SK-N-SH (cell line): ENCODE results near the gene GMNN. TPM values are rescaled to one million over a fixed set of nuclear protein-coding genes. Genes with fewer than 3 reads are reported as not detected.

Source experiments
- CTCF ChIA-PET: fragments of 300-600, 350-600 bp; formaldehyde crosslinking; extraction: SDS; loops from one replicate; lab custom pipeline; 2021; lab: Yijun Ruan, JAX
- POLR2A ChIA-PET: fragments of 350-600 bp; sonication (Branson Sonifier 250); formaldehyde crosslinking; extraction: SDS; loops from one replicate; lab custom pipeline; 2020; ENCODE audit warnings: antibody characterized with exemption, inconsistent platforms; lab: Yijun Ruan, JAX
- DNase-seq: peaks from one replicate; pipeline ENCODE4 v3.0.0; 2012
- H2AFZ ChIP-seq: fragments of 200-600 bp; sonication (generic); 2 replicates; pipeline ENCODE4 v1.8.1; 2016; ENCODE audit warnings: antibody characterized with exemption, mild to moderate bottlenecking, low read depth
- H3F3A ChIP-seq: fragments of 200-600 bp; sonication (generic); replicated peaks from 2 replicates; pipeline ENCODE3; 2016; ENCODE audit warnings: antibody characterized with exemption, mild to moderate bottlenecking; ENCODE audit not compliant: insufficient read depth
- H3K27ac ChIP-seq, 2 experiments: fragments of 200-500 bp in 1 of 2; fragments of 200-600 bp in 1 of 2; sonication (Bioruptor generic) in 1 of 2; sonication (generic), shearing (Covaris generic) in 1 of 2; 2 replicates each; pipeline versions ENCODE4 v1.5.1 to v1.6.1; 2014 to 2016; ENCODE audit warnings: low read depth in 2 of 2, inconsistent platforms in 1 of 2, low read length in 1 of 2, mild to moderate bottlenecking in 1 of 2, mixed read lengths in 1 of 2
- H3K27me3 ChIP-seq: fragments of 200-600 bp; sonication (generic), shearing (Covaris generic); 2 replicates; pipeline ENCODE4 v1.6.1; 2016; ENCODE audit warnings: mixed run types; ENCODE audit not compliant: insufficient read depth
- H3K36me3 ChIP-seq, 2 experiments: fragments of 200-500 bp in 1 of 2; fragments of 200-600 bp in 1 of 2; sonication (Bioruptor generic) in 1 of 2; sonication (generic) in 1 of 2; replicated peaks in 1 of 2; 2 replicates each; pipeline versions ENCODE3 to v1.5.1; 2014 to 2016; ENCODE audit warnings: low read length in 1 of 2, mild to moderate bottlenecking in 1 of 2; ENCODE audit not compliant: insufficient read depth in 2 of 2, control insufficient read depth in 1 of 2
- H3K4me1 ChIP-seq, 2 experiments: fragments of 200-500 bp in 1 of 2; fragments of 200-600 bp in 1 of 2; sonication (Bioruptor generic) in 1 of 2; sonication (generic), shearing (Covaris generic) in 1 of 2; 2 replicates each; pipeline versions ENCODE4 v1.5.1 to v1.6.1; 2014 to 2016; ENCODE audit warnings: low read depth in 1 of 2, low read length in 1 of 2, mixed run types in 1 of 2; ENCODE audit not compliant: insufficient read depth in 2 of 2, control insufficient read depth in 1 of 2
- H3K4me2 ChIP-seq: fragments of 200-600 bp; sonication (generic), shearing (Covaris generic); 2 replicates; pipeline ENCODE4 v1.6.1; 2017; ENCODE audit warnings: mixed run types
- H3K4me3 ChIP-seq, 2 experiments: fragments of 200-500 bp in 1 of 2; fragments of 200-600 bp in 1 of 2; sonication (Bioruptor generic) in 1 of 2; sonication (generic), shearing (Covaris generic) in 1 of 2; 2 replicates each; pipeline versions ENCODE4 v1.5.1 to v1.8.1; 2014 to 2016; ENCODE audit warnings: low read depth in 2 of 2, inconsistent platforms in 1 of 2, low read length in 1 of 2, mild to moderate bottlenecking in 1 of 2, mixed read lengths in 1 of 2, moderate library complexity in 1 of 2
- H3K79me2 ChIP-seq: fragments of 200-600 bp; sonication (generic); 2 replicates; pipeline ENCODE4 v1.8.1; 2017; ENCODE audit warnings: mild to moderate bottlenecking; ENCODE audit not compliant: insufficient read depth
- H3K9ac ChIP-seq: fragments of 200-600 bp; sonication (generic); 2 replicates; pipeline ENCODE4 v1.6.1; 2017; ENCODE audit warnings: mixed run types
- H3K9me2 ChIP-seq: fragments of 200-600 bp; sonication (generic); 2 replicates; pipeline ENCODE4 v1.6.1; 2017; ENCODE audit warnings: mixed run types
- H3K9me3 ChIP-seq: fragments of 200-600 bp; sonication (generic); 2 replicates; pipeline ENCODE4 v1.6.1; 2017; ENCODE audit warnings: mixed run types, mild to moderate bottlenecking, moderate library complexity
- H4K20me1 ChIP-seq: fragments of 200-600 bp; sonication (generic); 2 replicates; pipeline ENCODE4 v1.6.1; 2017; ENCODE audit warnings: mild to moderate bottlenecking, mixed run types; ENCODE audit not compliant: insufficient read depth
- EP300 ChIP-seq, 2 experiments: IDR thresholded peaks; 2 replicates each; pipeline versions ENCODE4 v1.4.0 to v1.6.1; 2012; ENCODE audit warnings: borderline replicate concordance in 1 of 2, low read depth in 1 of 2, low read length in 1 of 2
- MEF2A ChIP-seq: IDR thresholded peaks from 2 replicates; pipeline ENCODE4 v1.4.0; 2012; ENCODE audit warnings: low read depth, borderline replicate concordance
- NRF1 ChIP-seq: IDR thresholded peaks from 2 replicates; pipeline ENCODE4 v1.6.1; 2012; ENCODE audit warnings: low read depth, mild to moderate bottlenecking, low read length
- PBX3 ChIP-seq: IDR thresholded peaks from 2 replicates; pipeline ENCODE4; 2012
- POLR2AphosphoS5 ChIP-seq: IDR thresholded peaks from 2 replicates; pipeline ENCODE4 v1.6.1; 2012; ENCODE audit warnings: low read depth, low read length
- RCOR1 ChIP-seq: fragments of 150-350 bp; IDR thresholded peaks from 2 replicates; pipeline ENCODE4 v1.6.1; 2017; ENCODE audit warnings: antibody characterized with exemption, low read length
- SIN3A ChIP-seq: IDR thresholded peaks from 2 replicates; pipeline ENCODE4 v1.6.1; 2012; ENCODE audit warnings: low read depth, mild to moderate bottlenecking, low read length, moderate library complexity, borderline replicate concordance
- TCF12 ChIP-seq: IDR thresholded peaks from 2 replicates; pipeline ENCODE4 v1.4.0; 2012
- YY1 ChIP-seq: IDR thresholded peaks from 2 replicates; pipeline ENCODE4 v1.4.0; 2012; ENCODE audit warnings: low read depth, mild to moderate bottlenecking
- WGBS: methylation state at CpG from one replicate; pipeline ENCODE4 v1.1.6; 2017; ENCODE audit warnings: low lambda C conversion rate; 5-methylcytosine and 5-hydroxymethylcytosine counted together
- polyA plus RNA-seq, 3 experiments: library from polyadenylated mRNA; depleted of rRNA; stranded (reverse); fragments of >200 nt; gene quantifications; 2 replicates each; pipeline ENCODE4 v1.2.3, GENCODE V29; 2012
- TF ChIP-seq, protein P1 (sequence below): IDR thresholded peaks from 2 replicates; pipeline ENCODE4 v1.6.1; 2012; ENCODE audit warnings: mild to moderate bottlenecking, low read depth, low read length, moderate library complexity
- TF ChIP-seq, protein P2 (sequence below): fragments of 150-350 bp; IDR thresholded peaks from 2 replicates; pipeline ENCODE4 v1.6.1; 2017; ENCODE audit warnings: antibody characterized with exemption, low read length, low read depth, borderline replicate concordance

GMNN gene
- polyA plus RNA-seq, 1 of the 3 experiments (the other 2 are of a cell fraction), result 16.8 TPM

- H3K4me1 ChIP-seq, result peaks cover 0 to 3% of the 10 kb centered on the region in 2 experiments; a peak in 1 of 4 replicates
- H3F3A ChIP-seq, result peaks cover 4% of the 10 kb centered on the region
- ChIA-PET CTCF (interaction anchor here (0.9 to 1.0 kb wide), 2 partner anchors 23 to 31 kb away, joined by 3 read pairs; no protein-coding TSS in a partner anchor), POLR2A (no interaction called here)
- H2AFZ ChIP-seq, result no peak within 1 kb of the TSS
- WGBS, result 94% methylated on average over 13 of the region's 13 CpGs
- H3K4me2 ChIP-seq, result no peak within 1 kb of the TSS
- no peaks in the 10 kb centered on the region for H3K9me3 ChIP-seq
- H3K4me3 ChIP-seq, result no peak within 1 kb of the TSS
- DNase-seq, result no peak
- no peaks in the 10 kb centered on the region for H4K20me1 ChIP-seq
- H3K9me2 ChIP-seq, result no peaks in the 10 kb centered on the region
- no peaks in the 10 kb centered on the region for H3K79me2 ChIP-seq
- H3K36me3 ChIP-seq, result no peaks in the 10 kb centered on the region
- H3K27ac ChIP-seq, result no peak within 1 kb of the TSS
- TF ChIP-seq MEF2A, result no peak
- TF ChIP-seq, protein P1, sequence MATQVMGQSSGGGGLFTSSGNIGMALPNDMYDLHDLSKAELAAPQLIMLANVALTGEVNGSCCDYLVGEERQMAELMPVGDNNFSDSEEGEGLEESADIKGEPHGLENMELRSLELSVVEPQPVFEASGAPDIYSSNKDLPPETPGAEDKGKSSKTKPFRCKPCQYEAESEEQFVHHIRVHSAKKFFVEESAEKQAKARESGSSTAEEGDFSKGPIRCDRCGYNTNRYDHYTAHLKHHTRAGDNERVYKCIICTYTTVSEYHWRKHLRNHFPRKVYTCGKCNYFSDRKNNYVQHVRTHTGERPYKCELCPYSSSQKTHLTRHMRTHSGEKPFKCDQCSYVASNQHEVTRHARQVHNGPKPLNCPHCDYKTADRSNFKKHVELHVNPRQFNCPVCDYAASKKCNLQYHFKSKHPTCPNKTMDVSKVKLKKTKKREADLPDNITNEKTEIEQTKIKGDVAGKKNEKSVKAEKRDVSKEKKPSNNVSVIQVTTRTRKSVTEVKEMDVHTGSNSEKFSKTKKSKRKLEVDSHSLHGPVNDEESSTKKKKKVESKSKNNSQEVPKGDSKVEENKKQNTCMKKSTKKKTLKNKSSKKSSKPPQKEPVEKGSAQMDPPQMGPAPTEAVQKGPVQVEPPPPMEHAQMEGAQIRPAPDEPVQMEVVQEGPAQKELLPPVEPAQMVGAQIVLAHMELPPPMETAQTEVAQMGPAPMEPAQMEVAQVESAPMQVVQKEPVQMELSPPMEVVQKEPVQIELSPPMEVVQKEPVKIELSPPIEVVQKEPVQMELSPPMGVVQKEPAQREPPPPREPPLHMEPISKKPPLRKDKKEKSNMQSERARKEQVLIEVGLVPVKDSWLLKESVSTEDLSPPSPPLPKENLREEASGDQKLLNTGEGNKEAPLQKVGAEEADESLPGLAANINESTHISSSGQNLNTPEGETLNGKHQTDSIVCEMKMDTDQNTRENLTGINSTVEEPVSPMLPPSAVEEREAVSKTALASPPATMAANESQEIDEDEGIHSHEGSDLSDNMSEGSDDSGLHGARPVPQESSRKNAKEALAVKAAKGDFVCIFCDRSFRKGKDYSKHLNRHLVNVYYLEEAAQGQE, result no peak
- no peak for TF ChIP-seq TCF12
- no peak for TF ChIP-seq POLR2AphosphoS5
- TF ChIP-seq YY1, result no peak
- no peak for TF ChIP-seq EP300 (IDR thresholded peaks at IDR 0.05; ENCODE audit: borderline replicate concordance in 1 of 2, low read depth in 1 of 2, low read length in 1 of 2)
- TF ChIP-seq, protein P2, sequence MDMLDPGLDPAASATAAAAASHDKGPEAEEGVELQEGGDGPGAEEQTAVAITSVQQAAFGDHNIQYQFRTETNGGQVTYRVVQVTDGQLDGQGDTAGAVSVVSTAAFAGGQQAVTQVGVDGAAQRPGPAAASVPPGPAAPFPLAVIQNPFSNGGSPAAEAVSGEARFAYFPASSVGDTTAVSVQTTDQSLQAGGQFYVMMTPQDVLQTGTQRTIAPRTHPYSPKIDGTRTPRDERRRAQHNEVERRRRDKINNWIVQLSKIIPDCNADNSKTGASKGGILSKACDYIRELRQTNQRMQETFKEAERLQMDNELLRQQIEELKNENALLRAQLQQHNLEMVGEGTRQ, result no peak
- TF ChIP-seq PBX3, result no peak
- no peak for TF ChIP-seq RCOR1
- TF ChIP-seq SIN3A, result no peak
- no peak for TF ChIP-seq NRF1
- H3K27me3 ChIP-seq, result no peaks in the 10 kb centered on the region
- no peak within 1 kb of the TSS for H3K9ac ChIP-seq
Measured at GRCh38 chr6:24798740-24799540, 24.2 kb downstream of the GMNN start, which contains the start of gene ARMH2. Gene ARMH2, minus strand, starts transcription at chr6:24798917. Its CDS starts 60 bp downstream, at chr6:24798857.
